Neural progenitor cell (in vitro differentiated cells): ENCODE results near the gene POC1A. TPM values are rescaled to one million over a fixed set of nuclear protein-coding genes. Genes with fewer than 3 reads are reported as not detected.

ENCODE experiments used
- DNase-seq: peaks from one replicate; pipeline ENCODE4 v3.0.0-alpha.2; 2016; ENCODE audit warnings: low spot score
- H2AFZ ChIP-seq: fragments of 200-600 bp; sonication (generic); replicated peaks from 2 replicates; pipeline ENCODE4 v1.6.1; 2016; ENCODE audit warnings: antibody characterized with exemption
- H3F3A ChIP-seq: fragments of 200-600 bp; sonication (generic); 2 replicates; pipeline ENCODE4 v1.6.1; 2016; ENCODE audit warnings: antibody characterized with exemption, low read depth
- H3K27ac ChIP-seq: fragments of 200-600 bp; sonication (generic); 2 replicates; pipeline ENCODE4 v1.5.1; 2016; ENCODE audit warnings: mild to moderate bottlenecking
- H3K27me3 ChIP-seq: fragments of 200-600 bp; sonication (generic); 2 replicates; pipeline ENCODE4 v1.6.1; 2016; ENCODE audit warnings: mild to moderate bottlenecking, moderate library complexity
- H3K36me3 ChIP-seq: fragments of 200-600 bp; sonication (generic); 2 replicates; pipeline ENCODE4 v1.5.1; 2016
- H3K4me1 ChIP-seq: fragments of 200-600 bp; sonication (generic); 2 replicates; pipeline ENCODE4 v1.6.1; 2016; ENCODE audit warnings: mixed run types
- H3K4me2 ChIP-seq: fragments of 200-600 bp; sonication (generic); 2 replicates; pipeline ENCODE4 v1.6.1; 2016
- H3K4me3 ChIP-seq: fragments of 200-600 bp; sonication (generic); 2 replicates; pipeline ENCODE4 v1.5.1; 2016
- H3K79me2 ChIP-seq: fragments of 200-600 bp; sonication (generic); 2 replicates; pipeline ENCODE4 v1.6.1; 2016; ENCODE audit warnings: low read depth
- H3K9ac ChIP-seq: fragments of 200-600 bp; sonication (generic); 2 replicates; pipeline ENCODE4 v1.6.1; 2016
- H3K9me3 ChIP-seq: fragments of 200-600 bp; sonication (generic); 2 replicates; pipeline ENCODE4 v1.5.1; 2016; ENCODE audit warnings: low read depth
- H4K20me1 ChIP-seq: fragments of 200-600 bp; sonication (generic); 2 replicates; pipeline ENCODE4 v1.6.1; 2016; ENCODE audit warnings: low read depth
- H3K27ac Mint-ChIP-seq: 3 replicates; pipeline ENCODE4 v1.8.0; 2021; ENCODE audit warnings: mixed read lengths
- H3K27me3 Mint-ChIP-seq: 2 replicates; pipeline ENCODE4 v1.8.0; 2022; ENCODE audit warnings: low read depth, mild to moderate bottlenecking, inconsistent platforms, moderate library complexity, mixed read lengths; ENCODE audit not compliant: insufficient read depth
- H3K36me3 Mint-ChIP-seq: 3 replicates; pipeline ENCODE4 v1.8.0; 2021; ENCODE audit warnings: mixed read lengths
- H3K4me1 Mint-ChIP-seq: 3 replicates; pipeline ENCODE4 v1.8.0; 2021; ENCODE audit warnings: mixed read lengths
- H3K4me3 Mint-ChIP-seq: 3 replicates; pipeline ENCODE4 v1.8.0; 2021; ENCODE audit warnings: mild to moderate bottlenecking, moderate library complexity, mixed read lengths
- H3K9me3 Mint-ChIP-seq: 3 replicates; pipeline ENCODE4 v1.8.0; 2020; ENCODE audit warnings: mixed read lengths
- CTCF ChIP-seq: fragments of 200-600 bp; sonication (generic); IDR thresholded peaks from 2 replicates; pipeline ENCODE4 v1.5.1; 2017; ENCODE audit warnings: antibody characterized with exemption, mild to moderate bottlenecking
- EZH2 ChIP-seq: fragments of 200-600 bp; sonication (generic); IDR thresholded peaks from 2 replicates; pipeline ENCODE4 v1.6.1; 2017; ENCODE audit warnings: antibody characterized with exemption, mild to moderate bottlenecking, moderate library complexity
- EZH2phosphoT487 ChIP-seq: fragments of 200-600 bp; sonication (generic); IDR thresholded peaks from 2 replicates; pipeline ENCODE4 v1.6.1; 2017; ENCODE audit warnings: antibody characterized with exemption
- total RNA-seq: library from RNA; depleted of rRNA; stranded (reverse); fragments of >200 nt; gene quantifications from 2 replicates; pipeline ENCODE4 v1.2.3, GENCODE V29; 2015; ENCODE audit warnings: low replicate concordance

POC1A gene
- total RNA-seq, 1 donor from 2014 or later = 10.3 TPM

- no peak for DNase-seq
- Histone ChIP-seq H3K4me3 (no peak overlapping the region), H3F3A (no peaks in the 10 kb centered on the region), H3K27ac (no peak overlapping the region), H3K79me2 (peaks cover 28% of the 10 kb centered on the region), H2AFZ (no peak overlapping the region), H3K4me2 (no peak overlapping the region), H3K4me1 (peaks cover 9% of the 10 kb centered on the region), H3K36me3 (peaks cover 20% of the 10 kb centered on the region), H3K27me3 (no peaks in the 10 kb centered on the region), H4K20me1 (peaks cover 12% of the 10 kb centered on the region), H3K9ac (no peak overlapping the region), H3K9me3 (no peaks in the 10 kb centered on the region)
- no peak overlapping the region for H3K27ac Mint-ChIP-seq
- no peak overlapping the region for H3K4me3 Mint-ChIP-seq
- H3K36me3 Mint-ChIP-seq = peaks cover 28% of the 10 kb centered on the region
- H3K27me3 Mint-ChIP-seq = peaks cover 2% of the 10 kb centered on the region
- peaks cover 16% of the 10 kb centered on the region for H3K4me1 Mint-ChIP-seq
- no peaks in the 10 kb centered on the region for H3K9me3 Mint-ChIP-seq
- no peak for TF ChIP-seq EZH2phosphoT487
- no peak for TF ChIP-seq EZH2
- TF ChIP-seq CTCF = no peak
These were observed 46.9 kb upstream of the POC1A start for GRCh38 chr3:52200981-52201679.

GRCh38 chr3:52198643-52199608, 44.7 kb upstream of the POC1A start:
- H3K9ac ChIP-seq = peak overlapping the region; percentile 75
- peaks cover 28% of the 10 kb centered on the region for H3K79me2 ChIP-seq
- no peak for TF ChIP-seq EZH2phosphoT487
- no peak for TF ChIP-seq EZH2
- TF ChIP-seq CTCF = no peak
- Mint-ChIP-seq H3K27ac (peak overlapping the region; percentile 85), H3K27me3 (peaks cover 2% of the 10 kb centered on the region), H3K36me3 (peaks cover 19% of the 10 kb centered on the region), H3K9me3 (no peaks in the 10 kb centered on the region), H3K4me3 (peak overlapping the region; percentile 99), H3K4me1 (peaks cover 16% of the 10 kb centered on the region)
- no peak overlapping the region for H3K27ac ChIP-seq
- no peak overlapping the region for H2AFZ ChIP-seq
- no peaks in the 10 kb centered on the region for H3K9me3 ChIP-seq
- H3K36me3 ChIP-seq = peaks cover 16% of the 10 kb centered on the region
- H4K20me1 ChIP-seq = peaks cover 12% of the 10 kb centered on the region
- no peak for DNase-seq
- H3K4me1 ChIP-seq = peaks cover 9% of the 10 kb centered on the region
- no peaks in the 10 kb centered on the region for H3K27me3 ChIP-seq
- H3K4me3 ChIP-seq = peak overlapping the region; percentile 78
- no peaks in the 10 kb centered on the region for H3F3A ChIP-seq
- H3K4me2 ChIP-seq = peak overlapping the region; percentile 91

- Histone ChIP-seq H3K36me3 (peaks cover 16% of the 10 kb centered on the region), H3K4me3 (peak within 1 kb of the TSS; percentile 78), H4K20me1 (peaks cover 12% of the 10 kb centered on the region), H3K27ac (no peak within 1 kb of the TSS), H3K9ac (peak within 1 kb of the TSS; percentile 75), H3K79me2 (peaks cover 28% of the 10 kb centered on the region), H3K27me3 (no peaks in the 10 kb centered on the region), H2AFZ (peak within 1 kb of the TSS; percentile 87), H3F3A (no peaks in the 10 kb centered on the region), H3K4me1 (peaks cover 9% of the 10 kb centered on the region), H3K9me3 (no peaks in the 10 kb centered on the region), H3K4me2 (peak within 1 kb of the TSS; percentile 91)
- TF ChIP-seq CTCF (peak; percentile 33), EZH2phosphoT487 (no peak)
- H3K27ac Mint-ChIP-seq = peak within 1 kb of the TSS; percentile 85
- H3K36me3 Mint-ChIP-seq = peaks cover 19% of the 10 kb centered on the region
- H3K9me3 Mint-ChIP-seq = no peaks in the 10 kb centered on the region
- H3K27me3 Mint-ChIP-seq = peaks cover 2% of the 10 kb centered on the region
- H3K4me1 Mint-ChIP-seq = peaks cover 16% of the 10 kb centered on the region
- H3K4me3 Mint-ChIP-seq = peak within 1 kb of the TSS; percentile 99
- DNase-seq = peak; percentile 98
These were observed 43.8 kb upstream of the POC1A start, which contains the start of gene ALAS1 for GRCh38 chr3:52197842-52198625. TSS of gene ALAS1 (plus strand) at chr3:52198160. CDS start at chr3:52199242, 1,082 bp downstream.
